GM19239 (cell line): ENCODE data around the gene USP48.
A peak's percentile ranks its signal among the peaks of the same experiment; 100 is the strongest.
"Not testable (repeated sequence)": the region's sequence is repeated elsewhere in the genome, so short reads cannot be mapped to it uniquely, and the experiment has no call there.

Experiments used
- DNase-seq: peaks from one replicate; pipeline ENCODE4 v3.0.0; 2011; ENCODE audit warnings: low spot score; ENCODE audit not compliant: insufficient read length
- FAIRE-seq: peaks from 2 replicates; lab custom pipeline; 2011; peaks lifted over from hg19 to GRCh38; lab: Jason Lieb, UNC

Gene USP48, protein sequence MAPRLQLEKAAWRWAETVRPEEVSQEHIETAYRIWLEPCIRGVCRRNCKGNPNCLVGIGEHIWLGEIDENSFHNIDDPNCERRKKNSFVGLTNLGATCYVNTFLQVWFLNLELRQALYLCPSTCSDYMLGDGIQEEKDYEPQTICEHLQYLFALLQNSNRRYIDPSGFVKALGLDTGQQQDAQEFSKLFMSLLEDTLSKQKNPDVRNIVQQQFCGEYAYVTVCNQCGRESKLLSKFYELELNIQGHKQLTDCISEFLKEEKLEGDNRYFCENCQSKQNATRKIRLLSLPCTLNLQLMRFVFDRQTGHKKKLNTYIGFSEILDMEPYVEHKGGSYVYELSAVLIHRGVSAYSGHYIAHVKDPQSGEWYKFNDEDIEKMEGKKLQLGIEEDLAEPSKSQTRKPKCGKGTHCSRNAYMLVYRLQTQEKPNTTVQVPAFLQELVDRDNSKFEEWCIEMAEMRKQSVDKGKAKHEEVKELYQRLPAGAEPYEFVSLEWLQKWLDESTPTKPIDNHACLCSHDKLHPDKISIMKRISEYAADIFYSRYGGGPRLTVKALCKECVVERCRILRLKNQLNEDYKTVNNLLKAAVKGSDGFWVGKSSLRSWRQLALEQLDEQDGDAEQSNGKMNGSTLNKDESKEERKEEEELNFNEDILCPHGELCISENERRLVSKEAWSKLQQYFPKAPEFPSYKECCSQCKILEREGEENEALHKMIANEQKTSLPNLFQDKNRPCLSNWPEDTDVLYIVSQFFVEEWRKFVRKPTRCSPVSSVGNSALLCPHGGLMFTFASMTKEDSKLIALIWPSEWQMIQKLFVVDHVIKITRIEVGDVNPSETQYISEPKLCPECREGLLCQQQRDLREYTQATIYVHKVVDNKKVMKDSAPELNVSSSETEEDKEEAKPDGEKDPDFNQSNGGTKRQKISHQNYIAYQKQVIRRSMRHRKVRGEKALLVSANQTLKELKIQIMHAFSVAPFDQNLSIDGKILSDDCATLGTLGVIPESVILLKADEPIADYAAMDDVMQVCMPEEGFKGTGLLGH

DNA sequence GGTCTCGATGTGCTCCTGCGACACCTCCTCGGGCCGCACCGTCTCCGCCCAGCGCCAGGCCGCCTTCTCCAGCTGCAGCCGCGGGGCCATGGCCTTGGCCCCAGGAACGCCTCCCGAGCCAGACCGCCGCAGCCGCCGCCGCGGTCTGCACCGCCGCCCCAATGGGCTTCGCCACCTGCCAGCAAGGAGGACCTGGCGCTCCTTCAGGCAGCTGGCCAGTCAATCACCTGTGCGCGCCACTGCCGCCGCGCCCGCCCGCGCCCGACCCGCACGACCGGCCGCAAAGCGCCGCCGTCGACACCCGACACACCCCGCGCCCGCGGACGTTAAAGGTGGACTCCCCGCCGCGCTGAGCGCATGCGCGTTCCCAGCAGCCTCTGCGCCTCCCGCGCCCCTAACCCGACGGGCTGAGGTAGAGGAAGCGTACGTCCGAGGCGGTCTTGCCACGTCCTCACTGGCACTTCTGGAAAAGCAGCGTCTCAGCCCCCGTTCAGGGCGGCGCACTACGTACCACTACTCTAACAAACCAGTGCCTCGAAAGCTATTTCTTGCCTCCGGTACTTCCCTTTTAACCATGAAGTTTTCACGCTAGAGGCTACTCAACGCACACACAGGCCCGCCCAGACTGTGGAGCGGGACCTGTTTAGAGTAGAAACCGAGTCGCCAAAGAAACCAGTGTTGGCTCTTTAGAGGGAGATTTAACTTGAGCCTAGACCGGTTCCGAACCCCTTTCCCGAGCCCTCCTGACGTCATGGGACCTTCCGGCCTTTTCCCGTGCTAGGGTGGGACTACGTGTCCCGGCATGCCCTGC lies at the start of gene USP48:
TSS of gene USP48 (minus strand) at position 282 of the 811 bp plus-strand sequence. CDS start at position 90, 192 bp downstream.
- FAIRE-seq (peak; percentile 98), DNase-seq (peak; percentile 61)

DNA sequence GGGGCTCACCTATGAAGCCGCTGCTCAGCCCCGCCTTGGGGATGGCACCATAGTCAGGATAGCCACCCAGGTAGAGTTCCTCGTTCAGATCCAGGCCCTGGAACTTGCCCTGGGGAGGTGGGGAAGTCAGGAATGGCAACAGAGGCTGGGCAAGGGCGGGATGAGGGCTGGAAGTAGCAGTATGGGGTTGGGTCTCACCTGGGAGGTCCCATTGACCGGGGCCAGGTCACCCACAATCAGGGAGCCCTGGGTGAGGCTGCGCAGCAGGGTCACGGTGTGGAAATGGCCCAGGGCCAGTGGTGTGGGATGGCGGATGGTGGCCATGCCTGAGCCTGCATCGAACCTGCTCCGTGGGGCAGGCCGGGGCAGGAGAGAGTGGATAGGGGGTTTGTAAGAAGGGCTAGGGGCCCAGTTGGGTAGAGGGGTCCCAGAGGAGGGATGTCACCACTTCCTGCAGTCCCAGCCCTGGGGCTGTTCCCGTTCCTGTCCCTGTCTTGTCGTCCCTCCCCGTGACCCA lies 48.6 kb upstream of the USP48 start:
- DNase-seq, result no peak
- no peak for FAIRE-seq

DNA sequence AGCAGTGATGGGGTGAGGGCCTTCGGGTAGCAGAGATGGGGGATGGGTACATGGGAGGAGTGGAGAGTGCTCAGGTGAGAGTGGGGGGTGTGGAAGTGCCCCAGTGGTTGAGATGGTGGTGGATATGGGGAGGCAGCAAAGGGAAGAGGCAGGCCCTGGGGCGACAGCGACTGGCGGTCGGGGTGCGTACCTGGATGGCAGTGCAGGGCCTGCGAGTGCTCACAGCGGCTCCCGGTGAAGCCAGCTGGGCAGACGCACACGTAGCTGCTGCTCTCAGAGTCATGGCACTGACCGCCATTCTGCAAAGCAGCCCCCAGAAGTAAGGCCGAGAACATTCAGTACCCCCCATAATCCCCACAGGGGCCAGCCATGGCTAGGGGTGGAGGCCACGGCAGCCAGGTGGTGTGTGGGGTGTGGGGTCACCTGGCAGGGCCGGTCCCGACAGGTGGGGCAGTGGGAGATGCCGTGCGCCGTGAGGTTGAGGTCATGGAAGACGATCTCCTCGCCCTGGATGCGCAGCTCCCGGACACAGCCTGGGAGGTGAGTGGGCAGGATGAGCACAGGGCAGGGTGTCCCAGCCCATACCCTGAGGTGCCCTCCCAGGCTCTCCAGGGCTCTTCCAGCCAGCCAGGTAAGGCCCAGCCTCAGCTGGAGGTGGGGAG lies 48.0 kb upstream of the USP48 start:
- no peak for DNase-seq
- FAIRE-seq, result no peak

DNA sequence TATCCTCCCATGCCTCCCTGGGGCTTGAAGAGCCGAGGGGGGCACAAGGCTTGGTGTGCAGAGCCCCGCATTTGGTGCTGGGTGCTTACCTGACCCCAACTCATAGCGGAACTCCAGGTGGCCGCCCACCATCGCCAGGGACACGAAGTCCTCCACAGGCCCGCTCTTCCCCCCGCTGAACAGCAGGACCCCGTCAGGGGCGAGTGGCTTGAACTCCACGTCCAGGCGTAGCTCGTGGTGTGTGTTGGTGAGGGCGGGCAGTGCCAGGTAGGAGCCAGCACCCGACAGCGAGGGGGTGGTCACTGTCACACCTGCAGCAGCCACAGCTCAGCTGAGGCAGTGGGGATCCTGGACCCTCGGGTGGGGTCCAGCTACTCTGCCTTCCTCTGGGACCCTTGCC lies 46.3 kb upstream of the USP48 start:
- no peak for FAIRE-seq
- no peak for DNase-seq

DNA sequence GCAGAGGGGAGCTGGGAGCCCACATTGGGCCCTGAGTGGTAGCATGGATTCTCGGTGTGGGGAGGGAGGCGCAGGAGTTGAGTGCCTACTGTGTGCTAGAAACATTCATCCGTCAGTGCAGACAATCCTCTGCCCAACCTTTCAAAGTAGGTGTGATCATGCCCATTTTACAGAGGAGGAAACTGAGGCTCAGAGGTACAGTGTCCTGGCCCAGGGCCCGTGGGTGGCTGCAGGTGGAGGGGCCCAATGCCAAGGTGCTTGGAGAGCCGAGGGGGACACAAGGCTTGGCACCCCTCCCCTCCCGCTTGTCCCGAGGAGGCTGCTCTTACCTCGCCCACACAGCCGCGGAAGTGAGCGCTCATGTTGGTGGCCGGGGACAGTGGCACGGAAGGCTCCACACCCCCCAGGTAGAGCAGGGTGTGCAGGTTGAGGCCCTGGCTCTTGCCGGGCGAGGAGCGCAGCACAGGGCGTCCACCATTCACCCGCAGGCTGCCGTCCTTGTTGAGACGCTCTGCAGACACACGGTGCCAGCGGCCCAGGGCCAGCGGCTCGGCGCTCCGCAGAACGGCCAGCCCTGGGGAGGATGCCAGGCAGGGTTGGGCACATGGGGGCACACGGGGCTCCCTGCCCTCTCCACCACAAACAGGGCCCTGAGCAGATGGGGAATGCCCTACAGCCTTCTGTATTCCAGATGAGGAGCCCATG lies 45.7 kb upstream of the USP48 start:
- DNase-seq (no peak), FAIRE-seq (no peak)

DNA sequence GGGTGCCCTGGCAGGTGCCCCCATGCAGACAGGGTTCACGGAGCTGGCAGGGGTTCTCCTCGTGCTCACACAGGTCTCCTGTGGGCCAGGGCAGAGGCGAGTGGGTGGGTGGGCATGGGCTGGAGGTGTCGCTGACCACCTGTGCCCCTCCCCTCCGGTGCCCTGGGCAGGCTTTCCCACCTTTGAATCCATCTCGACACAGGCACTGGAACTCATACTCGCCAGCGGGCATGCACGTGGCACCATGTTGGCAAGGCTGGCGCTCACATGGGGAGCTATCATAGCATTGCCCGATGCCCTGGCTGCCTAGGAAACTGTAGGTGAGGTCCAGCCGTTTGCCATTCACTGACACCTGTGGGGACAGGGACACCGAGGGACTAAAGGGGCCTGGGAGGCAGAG lies 45.1 kb upstream of the USP48 start:
- FAIRE-seq (no peak), DNase-seq (no peak)

DNA sequence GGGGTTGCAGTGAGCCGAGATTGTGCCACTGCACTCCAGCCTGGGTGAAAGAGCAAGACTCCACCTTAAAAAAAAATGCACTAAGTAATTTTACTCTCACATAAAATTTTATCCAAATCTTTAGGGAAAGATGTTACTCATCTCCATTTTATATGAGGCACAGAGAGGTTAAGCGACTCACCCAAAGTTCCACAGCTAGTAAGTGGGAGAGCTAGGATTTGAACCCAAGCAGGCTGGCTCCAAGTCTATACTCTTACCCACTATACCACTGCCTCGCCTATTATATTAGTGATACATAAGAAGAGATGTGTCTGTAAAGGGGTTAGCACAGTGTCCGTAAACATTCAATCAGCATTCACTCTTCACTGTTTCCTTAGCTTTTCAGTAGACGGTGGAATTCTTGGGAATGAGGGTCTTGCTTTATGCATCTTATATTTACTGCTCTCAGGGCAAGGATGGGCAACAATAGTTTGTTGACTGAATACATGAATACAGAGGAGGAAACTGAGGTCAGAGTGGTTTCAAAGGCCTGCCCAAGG lies 44.3 kb upstream of the USP48 start:
- FAIRE-seq (no peak), DNase-seq (no peak)

DNA sequence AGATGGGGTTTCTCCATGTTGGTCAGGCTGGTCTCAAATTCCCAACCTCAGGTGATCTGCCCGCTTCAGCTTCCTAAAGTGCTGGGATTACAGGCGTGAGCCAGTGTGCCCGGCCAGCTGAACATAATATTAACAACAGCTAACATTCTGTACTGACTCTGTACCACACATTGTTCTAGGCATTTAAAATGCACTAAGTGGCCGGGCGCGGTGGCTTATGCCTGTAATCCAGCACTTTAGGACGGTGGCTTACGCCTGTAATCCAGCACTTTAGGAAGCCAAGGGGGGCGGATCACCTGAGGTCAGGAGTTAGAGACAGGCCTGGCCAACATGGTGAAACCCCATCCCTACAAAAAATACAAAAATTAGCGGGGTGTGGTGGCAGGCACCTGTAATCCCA lies 43.7 kb upstream of the USP48 start:
- DNase-seq, result not testable (repeated sequence)

DNA sequence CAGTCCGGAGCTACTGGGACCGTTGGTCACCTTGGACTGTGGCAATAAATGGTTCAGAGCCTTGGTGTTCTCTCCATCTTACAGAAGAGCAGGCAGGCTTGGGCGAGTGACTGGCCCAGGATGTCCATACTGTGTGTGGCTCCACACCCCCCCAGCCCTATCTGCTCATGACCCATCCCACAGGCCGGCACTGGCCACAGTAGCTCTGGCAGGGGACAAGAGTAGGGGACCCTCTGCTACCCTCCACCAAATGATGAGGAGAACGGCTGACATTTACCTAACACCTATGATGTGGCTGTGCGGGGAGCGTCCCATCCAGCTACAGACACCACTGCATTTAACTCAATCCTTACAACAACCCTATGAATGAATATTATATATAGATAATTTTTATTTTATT lies 42.4 kb upstream of the USP48 start:
- no peak for DNase-seq
- FAIRE-seq, result no peak

More for the DNA sequence above, 43.7 kb upstream of the USP48 start:
- not testable (repeated sequence) for FAIRE-seq

DNA sequence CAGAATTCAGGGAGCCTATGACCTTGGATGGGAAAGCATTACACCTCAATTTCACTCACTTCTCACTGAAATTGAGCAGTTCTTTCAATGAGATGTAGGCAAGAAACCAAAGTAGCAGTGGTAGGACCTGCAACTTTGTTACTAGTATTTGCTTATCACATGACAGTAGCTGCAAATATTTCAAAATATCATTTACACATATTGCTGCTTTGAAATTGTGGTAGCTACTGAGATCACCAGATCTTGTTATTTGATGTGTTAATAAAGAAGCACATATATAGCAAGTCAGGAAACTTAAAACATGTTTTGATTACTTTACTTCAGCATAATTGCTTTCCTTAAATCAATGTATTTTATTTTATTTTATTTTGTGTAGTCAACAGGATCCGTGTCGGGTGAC lies 42.0 kb upstream of the USP48 start:
- DNase-seq (no peak), FAIRE-seq (no peak)

DNA sequence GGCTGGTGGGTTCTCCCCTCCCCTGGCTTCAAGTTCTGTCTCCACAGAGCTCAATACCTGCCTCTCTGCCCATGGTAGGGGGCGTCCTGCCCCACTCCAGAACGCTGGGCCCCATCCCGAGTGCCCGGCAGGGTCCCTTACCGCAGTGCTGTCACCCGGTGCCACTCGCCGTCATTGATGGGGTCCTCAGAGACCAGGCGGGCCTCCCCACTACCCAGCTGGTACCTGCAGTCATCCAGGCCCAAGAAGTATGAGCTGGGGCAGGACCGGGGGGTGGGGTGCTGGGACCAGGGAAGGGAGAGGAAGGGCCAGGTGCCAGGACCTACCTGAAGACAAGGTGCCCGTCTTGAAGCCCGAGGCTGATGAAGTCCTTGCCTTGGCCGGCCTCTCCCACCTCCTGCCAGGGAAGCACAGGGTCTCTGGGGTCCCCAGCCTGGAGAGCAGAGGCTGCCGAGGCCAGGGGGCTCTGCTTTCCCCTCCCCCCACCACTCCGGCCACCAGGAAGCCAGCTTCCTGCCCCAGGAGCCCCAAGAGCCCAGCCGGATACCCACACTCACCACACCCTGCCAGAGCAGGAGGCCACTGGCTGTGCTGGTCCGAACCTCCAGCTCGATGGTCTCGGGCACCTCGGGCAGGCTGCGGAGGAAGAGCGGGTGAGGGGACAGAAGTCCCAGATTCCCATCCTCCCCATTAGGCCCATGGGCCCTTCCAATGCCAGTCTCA lies 41.2 kb upstream of the USP48 start:
- FAIRE-seq (no peak), DNase-seq (no peak)

DNA sequence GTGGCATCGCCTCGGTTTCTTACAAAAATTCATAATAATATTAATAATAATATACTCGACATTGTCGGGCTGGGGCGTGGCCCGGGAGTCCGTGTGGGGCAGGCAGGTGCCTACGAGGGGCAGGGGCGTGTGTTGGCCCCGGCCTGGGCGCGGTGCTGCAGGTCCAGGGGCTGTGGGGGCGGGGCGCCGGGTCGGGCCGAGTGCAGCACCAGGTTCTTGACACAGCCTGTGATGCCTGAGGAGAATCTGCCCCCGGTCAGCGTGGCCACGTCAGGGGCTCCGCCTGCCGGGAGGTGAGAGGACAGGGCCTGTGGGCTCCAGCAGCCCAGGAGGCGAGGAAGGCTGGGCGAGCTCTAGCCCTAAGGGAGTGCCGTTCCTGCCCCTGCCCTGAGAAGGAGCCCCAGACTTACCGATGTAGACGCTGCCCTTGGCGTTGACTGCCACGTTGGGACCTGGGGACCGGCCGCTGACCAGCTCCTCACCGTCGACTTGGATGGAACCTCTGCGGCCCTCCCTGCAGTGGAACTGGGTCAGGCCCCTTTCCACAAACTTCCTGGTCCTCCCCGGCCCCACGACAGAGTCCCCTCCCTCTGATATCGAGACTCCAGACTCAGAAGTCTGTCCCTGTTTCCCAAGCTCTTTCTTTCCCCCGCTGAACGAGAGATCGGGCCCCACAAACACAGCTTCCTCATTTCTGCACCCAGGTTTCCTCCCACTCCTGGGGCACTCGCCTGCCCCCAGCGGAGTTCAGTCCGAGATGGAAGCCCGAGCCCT lies 40.4 kb upstream of the USP48 start:
- FAIRE-seq (no peak), DNase-seq (no peak)

DNA sequence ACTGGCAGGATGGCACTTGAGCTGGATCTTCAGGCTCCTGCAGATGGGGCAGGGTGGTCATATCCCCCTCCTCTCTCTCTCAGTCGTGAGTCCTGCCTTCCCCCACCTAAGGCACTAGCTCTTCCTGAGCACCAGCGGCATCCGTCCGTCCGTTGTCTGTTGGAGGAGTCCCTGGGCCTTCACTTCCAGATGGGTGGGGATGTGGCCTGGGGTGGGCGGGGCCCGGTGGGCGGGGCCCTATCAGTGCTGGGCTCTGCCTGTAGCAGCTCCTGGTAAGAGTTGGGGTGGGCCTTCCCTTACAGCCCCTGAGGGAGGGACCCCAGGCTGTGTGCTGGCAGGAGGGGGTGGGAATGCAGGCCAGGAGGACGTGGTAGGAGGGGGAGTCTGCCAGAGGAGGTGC lies 39.4 kb upstream of the USP48 start:
- FAIRE-seq, result no peak
- no peak for DNase-seq

DNA sequence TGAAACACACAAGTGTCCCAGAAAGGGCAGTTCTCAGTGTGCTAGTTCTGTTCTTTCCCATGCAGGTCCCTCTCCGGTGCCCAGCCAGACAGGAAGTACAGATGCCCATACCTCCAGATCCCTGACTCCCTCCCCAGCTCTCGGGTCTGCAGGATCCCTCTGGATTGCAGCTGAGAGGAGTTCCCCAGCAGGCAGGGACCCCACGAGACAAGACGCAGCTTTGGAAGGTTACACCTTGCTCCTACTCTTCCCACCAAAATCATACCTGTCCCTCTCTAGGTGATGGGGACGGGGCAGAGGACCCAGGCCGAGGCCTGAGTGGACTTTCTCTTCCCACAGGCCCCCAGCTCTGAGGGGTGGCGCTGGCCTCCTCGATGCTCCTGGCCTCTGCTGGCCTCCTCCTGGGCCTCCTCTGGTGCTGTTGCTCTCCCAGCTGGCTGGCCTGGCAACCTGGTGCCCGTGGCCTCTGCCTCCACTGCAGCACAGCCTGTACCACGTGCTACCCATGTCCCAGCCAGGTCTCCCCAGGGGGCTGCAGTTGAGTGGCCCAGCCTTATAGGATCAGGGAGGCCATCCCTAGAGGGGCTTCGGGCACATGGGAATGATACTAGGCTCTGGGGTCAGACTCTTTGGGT lies 38.6 kb upstream of the USP48 start:
- no peak for FAIRE-seq
- DNase-seq, result no peak

DNA sequence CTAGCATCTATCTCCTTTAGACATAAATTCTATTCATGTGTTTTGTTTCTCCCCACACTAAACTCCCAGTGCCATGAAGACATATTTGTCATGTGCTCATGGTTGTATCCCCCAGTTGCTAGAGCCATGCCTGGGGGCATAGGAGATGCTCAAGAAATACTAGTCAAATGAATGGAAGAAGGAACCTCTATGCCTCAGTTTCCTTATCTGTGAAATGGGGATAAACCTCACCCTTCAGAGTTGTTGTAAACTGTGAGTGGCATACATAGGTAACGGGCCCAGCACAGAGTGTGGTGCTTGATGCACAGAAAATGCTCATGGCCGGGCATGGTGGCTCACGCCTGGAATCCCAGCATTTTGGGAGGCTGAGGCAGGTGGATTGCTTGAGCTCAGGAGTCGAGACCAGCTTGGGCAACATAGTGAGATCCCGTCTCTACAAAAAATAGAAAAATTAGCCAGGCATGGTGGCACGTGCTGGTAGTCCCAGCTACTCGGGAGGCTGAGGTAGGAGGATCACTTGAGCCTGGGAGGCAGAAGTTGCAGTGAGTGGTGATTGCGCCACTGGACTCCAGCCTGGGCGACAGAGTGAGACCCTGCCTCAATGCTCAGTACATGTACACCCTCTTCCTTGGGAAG lies 37.8 kb upstream of the USP48 start:
- DNase-seq (no peak), FAIRE-seq (no peak)

DNA sequence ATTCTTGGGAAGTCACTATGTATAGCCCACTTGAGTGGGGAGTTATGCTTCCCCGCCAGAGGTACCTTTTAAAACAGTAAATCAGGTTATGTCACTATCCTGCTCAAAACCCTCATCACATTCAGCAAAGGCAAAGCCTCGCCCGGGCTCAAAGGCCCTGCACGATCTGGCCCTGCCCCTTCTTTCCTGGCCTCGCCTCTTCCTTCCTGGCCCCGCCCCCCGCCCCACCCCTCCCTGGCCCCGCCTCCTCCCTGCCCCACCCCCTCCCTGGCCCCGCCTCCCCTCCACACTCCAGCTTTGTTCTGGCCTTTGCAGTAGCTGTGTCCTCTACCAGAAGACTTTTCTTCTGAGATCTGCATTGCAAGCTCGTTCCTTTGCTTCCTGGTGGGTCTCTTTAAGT lies 35.7 kb upstream of the USP48 start:
- FAIRE-seq, result peak; percentile 45
- peak; percentile 80 for DNase-seq
